Cardiac muscle cell (in vitro differentiated cells and primary cell): Measurements from ENCODE around the gene KIF3B. TPM values are rescaled to one million over a fixed set of nuclear protein-coding genes. Genes with fewer than 3 reads are reported as not detected.
"Not testable (repeated sequence)": the region's sequence is repeated elsewhere in the genome, so short reads cannot be mapped to it uniquely, and the experiment has no call there.

Source experiments
- DNase-seq, 2 donors: peaks; one replicate each; pipeline versions ENCODE4 v3.0.0 to v3.0.0-alpha.2; 2010 to 2017; ENCODE audit warnings: low read depth in 1 of 2, low spot score in 1 of 2
- H3K27ac ChIP-seq: fragments of 200-600 bp; sonication (generic); 2 replicates; pipeline ENCODE4 v1.5.1; 2016
- H3K27me3 ChIP-seq: fragments of 200-600 bp; sonication (generic); 2 replicates; pipeline ENCODE4 v1.6.0; 2016; ENCODE audit warnings: control low read depth
- H3K36me3 ChIP-seq: fragments of 200-600 bp; sonication (generic); 2 replicates; pipeline ENCODE4 v1.5.1; 2016; ENCODE audit warnings: control low read depth
- H3K4me1 ChIP-seq: fragments of 200-600 bp; sonication (generic); 2 replicates; pipeline ENCODE4 v1.8.1; 2017; ENCODE audit warnings: low read depth, mild to moderate bottlenecking, mixed run types
- H3K4me3 ChIP-seq: fragments of 200-600 bp; sonication (generic); 2 replicates; pipeline ENCODE4 v1.5.1; 2016; ENCODE audit warnings: mild to moderate bottlenecking
- H3K9me3 ChIP-seq: fragments of 200-600 bp; sonication (generic); 2 replicates; pipeline ENCODE4 v1.5.1; 2017; ENCODE audit warnings: low read depth, mild to moderate bottlenecking, control low read depth
- CTCF ChIP-seq: IDR thresholded peaks from 2 replicates; pipeline ENCODE4 v1.5.1; 2012; ENCODE audit warnings: low read depth, mild to moderate bottlenecking, low read length
- polyA plus RNA-seq: library from polyadenylated mRNA; unstranded; fragments of >200 nt; fragmentation: Nextera tagmentation; extraction: Ambion mirVana; gene quantifications from 2 replicates; pipeline ENCODE4 v1.2.1, GENCODE V29; 2016
- total RNA-seq: library from RNA; depleted of rRNA; stranded (reverse); fragments of >200 nt; gene quantifications from 2 replicates; pipeline ENCODE4 v1.2.3, GENCODE V29; 2016

KIF3B gene
- total and polyA plus RNA-seq, 2 experiments from 2014 or later: 6.2 to 13.2 TPM

GRCh38 chr20:32319100-32319499 lies 41.6 kb downstream of the KIF3B start:
- no peak overlapping the region for H3K27ac ChIP-seq
- no peaks in the 10 kb centered on the region for H3K4me1 ChIP-seq
- no peak for DNase-seq
- H3K36me3 ChIP-seq: peaks cover 7% of the 10 kb centered on the region
- H3K4me3 ChIP-seq: no peak overlapping the region
- H3K9me3 ChIP-seq: no peaks in the 10 kb centered on the region
- no peak for TF ChIP-seq CTCF
- H3K27me3 ChIP-seq: no peaks in the 10 kb centered on the region

GRCh38 chr20:32320305-32320704 lies 42.9 kb downstream of the KIF3B start:
- no peaks in the 10 kb centered on the region for H3K4me1 ChIP-seq
- no peak for DNase-seq
- peaks cover 7% of the 10 kb centered on the region for H3K36me3 ChIP-seq
- no peaks in the 10 kb centered on the region for H3K9me3 ChIP-seq
- no peak overlapping the region for H3K4me3 ChIP-seq
- H3K27me3 ChIP-seq: no peaks in the 10 kb centered on the region
- no peak for TF ChIP-seq CTCF
- H3K27ac ChIP-seq: no peak overlapping the region

GRCh38 chr20:32321390-32321789 lies 43.9 kb downstream of the KIF3B start:
- H3K4me1 ChIP-seq: peaks cover 7% of the 10 kb centered on the region
- H3K4me3 ChIP-seq: no peak overlapping the region
- DNase-seq: no peak
- TF ChIP-seq CTCF: no peak
- H3K27me3 ChIP-seq: no peaks in the 10 kb centered on the region
- no peaks in the 10 kb centered on the region for H3K9me3 ChIP-seq
- H3K27ac ChIP-seq: no peak overlapping the region
- H3K36me3 ChIP-seq: peaks cover 7% of the 10 kb centered on the region

GRCh38 chr20:32322260-32322659 lies 44.8 kb downstream of the KIF3B start:
- not testable (repeated sequence) for H3K27ac ChIP-seq, H3K27me3 ChIP-seq, H3K4me3 ChIP-seq, H3K36me3 ChIP-seq, DNase-seq, H3K9me3 ChIP-seq
- peaks cover 16% of the 10 kb centered on the region for H3K4me1 ChIP-seq

- H3K4me1 ChIP-seq: peaks cover 22% of the 10 kb centered on the region
- not testable (repeated sequence) for H3K4me3 ChIP-seq, H3K27ac ChIP-seq, H3K36me3 ChIP-seq, H3K27me3 ChIP-seq, DNase-seq, H3K9me3 ChIP-seq
Observed at GRCh38 chr20:32323761-32324160, 46.3 kb downstream of the KIF3B start.

- DNase-seq: peak in 1 of 2 donors; percentile 59
- Histone ChIP-seq H3K4me1 (peaks cover 22% of the 10 kb centered on the region), H3K27ac (peak overlapping the region; percentile 83), H3K36me3 (no peaks in the 10 kb centered on the region), H3K9me3 (no peaks in the 10 kb centered on the region), H3K4me3 (no peak overlapping the region), H3K27me3 (no peaks in the 10 kb centered on the region)
- TF ChIP-seq CTCF: no peak
Observed at GRCh38 chr20:32325706-32326503, 48.5 kb downstream of the KIF3B start.
